ENCODE data around the gene SMOC2. TPM values are rescaled to one million over a fixed set of nuclear protein-coding genes. Genes with fewer than 3 reads are reported as not detected.

SMOC2 gene
- total and polyA plus RNA-seq, 2 experiments from 2014 or later, result 51.0 to 88.7 TPM

GRCh38 chr6:168628176-168628553, 187.2 kb downstream of the SMOC2 start:
- Histone ChIP-seq H4K20me1 (ENCODE audit: insufficient read depth, poor library complexity, severe bottlenecking) (no peaks in the 10 kb centered on the region), H3K4me1 (ENCODE audit: insufficient read depth) (no peaks in the 10 kb centered on the region), H3K27ac (no peak overlapping the region), H3K4me2 (no peak overlapping the region), H3K36me3 (replicated peaks; ENCODE audit: insufficient read depth, low read depth) (no peaks in the 10 kb centered on the region), H3K79me2 (no peaks in the 10 kb centered on the region), H2AFZ (no peak overlapping the region), H3K27me3 (no peaks in the 10 kb centered on the region), H3K9me2 (replicated peaks; ENCODE audit: insufficient read depth) (no peaks in the 10 kb centered on the region), H3K4me3 (no peak overlapping the region), H3K9me3 (ENCODE audit: low read depth) (no peaks in the 10 kb centered on the region)
- WGBS (ENCODE audit: low lambda C conversion rate, missing lambda C conversion rate), result 57% methylated on average over 6 of the region's 6 CpGs
- DNase-seq (ENCODE audit: low spot score), result no peak
- TF ChIP-seq CTCF (IDR thresholded peaks at IDR 0.05; ENCODE audit: poor library complexity), result no peak
- no peak for TF ChIP-seq EZH2 (IDR thresholded peaks at IDR 0.05; ENCODE audit: borderline replicate concordance)
- no peak for TF ChIP-seq EZH2phosphoT487 (IDR thresholded peaks at IDR 0.05; ENCODE audit: low read depth, severe bottlenecking, unreplicated experiment)

GRCh38 chr6:168628732-168629245, 187.8 kb downstream of the SMOC2 start:
- TF ChIP-seq CTCF (IDR thresholded peaks at IDR 0.05; ENCODE audit: poor library complexity) (no peak), EZH2 (IDR thresholded peaks at IDR 0.05; ENCODE audit: borderline replicate concordance) (no peak), EZH2phosphoT487 (IDR thresholded peaks at IDR 0.05; ENCODE audit: low read depth, severe bottlenecking, unreplicated experiment) (no peak)
- Histone ChIP-seq H3K4me2 (no peak overlapping the region), H3K4me1 (ENCODE audit: insufficient read depth) (no peaks in the 10 kb centered on the region), H3K4me3 (no peak overlapping the region), H3K27ac (no peak overlapping the region), H4K20me1 (ENCODE audit: insufficient read depth, poor library complexity, severe bottlenecking) (no peaks in the 10 kb centered on the region), H3K27me3 (no peaks in the 10 kb centered on the region), H3K36me3 (replicated peaks; ENCODE audit: insufficient read depth, low read depth) (no peaks in the 10 kb centered on the region), H3K9me2 (replicated peaks; ENCODE audit: insufficient read depth) (no peaks in the 10 kb centered on the region), H3K79me2 (no peaks in the 10 kb centered on the region), H2AFZ (no peak overlapping the region), H3K9me3 (ENCODE audit: low read depth) (no peaks in the 10 kb centered on the region)
- WGBS (ENCODE audit: low lambda C conversion rate, missing lambda C conversion rate), result 96% methylated on average over 15 of the region's 19 CpGs
- no peak for DNase-seq (ENCODE audit: low spot score)

GRCh38 chr6:168631564-168631963, 190.6 kb downstream of the SMOC2 start:
- H3K27ac ChIP-seq, result no peak overlapping the region
- H3K4me2 ChIP-seq, result no peak overlapping the region
- H3K27me3 ChIP-seq, result no peaks in the 10 kb centered on the region
- no peak for DNase-seq (ENCODE audit: low spot score)
- H3K9me2 ChIP-seq (replicated peaks; ENCODE audit: insufficient read depth), result no peaks in the 10 kb centered on the region
- no peaks in the 10 kb centered on the region for H3K36me3 ChIP-seq (replicated peaks; ENCODE audit: insufficient read depth, low read depth)
- no peak for TF ChIP-seq EZH2 (IDR thresholded peaks at IDR 0.05; ENCODE audit: borderline replicate concordance)
- TF ChIP-seq CTCF (IDR thresholded peaks at IDR 0.05; ENCODE audit: poor library complexity), result no peak
- no peak for TF ChIP-seq EZH2phosphoT487 (IDR thresholded peaks at IDR 0.05; ENCODE audit: low read depth, severe bottlenecking, unreplicated experiment)
- H3K4me3 ChIP-seq, result no peak overlapping the region
- H3K4me1 ChIP-seq (ENCODE audit: insufficient read depth), result no peaks in the 10 kb centered on the region
- no peaks in the 10 kb centered on the region for H3K9me3 ChIP-seq (ENCODE audit: low read depth)
- H2AFZ ChIP-seq, result no peak overlapping the region
- H3K79me2 ChIP-seq, result no peaks in the 10 kb centered on the region
- H4K20me1 ChIP-seq (ENCODE audit: insufficient read depth, poor library complexity, severe bottlenecking), result no peaks in the 10 kb centered on the region
- WGBS (ENCODE audit: low lambda C conversion rate, missing lambda C conversion rate), result 56% methylated on average over 4 of the region's 4 CpGs

- DNase-seq (ENCODE audit: low spot score), result no peak
- Histone ChIP-seq H3K4me2 (no peak overlapping the region), H3K9me2 (replicated peaks; ENCODE audit: insufficient read depth) (no peaks in the 10 kb centered on the region), H4K20me1 (ENCODE audit: insufficient read depth, poor library complexity, severe bottlenecking) (no peaks in the 10 kb centered on the region), H3K9me3 (ENCODE audit: low read depth) (no peaks in the 10 kb centered on the region), H3K27me3 (no peaks in the 10 kb centered on the region), H3K4me3 (no peak overlapping the region), H3K27ac (no peak overlapping the region), H3K79me2 (no peaks in the 10 kb centered on the region), H3K36me3 (replicated peaks; ENCODE audit: insufficient read depth, low read depth) (no peaks in the 10 kb centered on the region), H3K4me1 (ENCODE audit: insufficient read depth) (no peaks in the 10 kb centered on the region), H2AFZ (no peak overlapping the region)
- 96% methylated on average over 3 of the region's 3 CpGs for WGBS (ENCODE audit: low lambda C conversion rate, missing lambda C conversion rate)
- no peak for TF ChIP-seq EZH2phosphoT487 (IDR thresholded peaks at IDR 0.05; ENCODE audit: low read depth, severe bottlenecking, unreplicated experiment)
- no peak for TF ChIP-seq EZH2 (IDR thresholded peaks at IDR 0.05; ENCODE audit: borderline replicate concordance)
- no peak for TF ChIP-seq CTCF (IDR thresholded peaks at IDR 0.05; ENCODE audit: poor library complexity)
These were observed 191.7 kb downstream of the SMOC2 start for GRCh38 chr6:168632694-168633093.
